ENCODE measurements around the gene NID1.
"Not testable (repeated sequence)": the region's sequence is repeated elsewhere in the genome, so short reads cannot be mapped to it uniquely, and the experiment has no call there.

Gene NID1

DNA sequence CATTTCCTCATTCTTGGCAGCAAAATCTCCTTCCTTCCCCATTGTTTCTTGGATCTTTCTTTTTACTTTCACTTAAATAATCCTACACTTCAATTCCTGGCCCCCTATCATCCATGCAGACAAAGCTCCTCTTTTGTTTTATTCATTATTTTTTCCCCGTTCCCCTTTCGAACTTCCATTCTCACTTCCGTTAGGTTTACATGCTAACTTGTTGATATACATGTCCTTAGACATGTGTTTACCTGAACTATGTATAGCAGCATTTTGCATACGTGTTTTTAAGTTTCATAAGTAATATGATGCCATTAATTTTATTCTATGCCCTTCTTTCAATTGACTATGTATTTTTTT lies 131.1 kb downstream of the NID1 start:
- TF ChIP-seq ZNF274 (IDR thresholded peaks at IDR 0.05; ENCODE audit: low read depth, low read length): no peak
- no peak for TF ChIP-seq YY1 (IDR thresholded peaks at IDR 0.05; ENCODE audit: insufficient read depth, insufficient read length)
- no peak for TF ChIP-seq SUZ12 (IDR thresholded peaks at IDR 0.05; ENCODE audit: extremely low read depth, insufficient read depth, insufficient read length)
- Histone ChIP-seq H3K9me3 (ENCODE audit: insufficient read depth, low read length) (no peaks in the 10 kb centered on the region), H3K4me3 (ENCODE audit: insufficient read length, low read depth) (no peak overlapping the region), H3K36me3 (ENCODE audit: insufficient read depth, insufficient read length, low read length) (no peaks in the 10 kb centered on the region), H3K27me3 (ENCODE audit: insufficient read depth, insufficient read length) (no peaks in the 10 kb centered on the region), H3K4me1 (ENCODE audit: insufficient read depth, insufficient read length) (no peaks in the 10 kb centered on the region), H3K9ac (ENCODE audit: insufficient read length, low read depth) (no peak overlapping the region)
- DNase-seq (ENCODE audit: low read depth, low spot score): no peak

DNA sequence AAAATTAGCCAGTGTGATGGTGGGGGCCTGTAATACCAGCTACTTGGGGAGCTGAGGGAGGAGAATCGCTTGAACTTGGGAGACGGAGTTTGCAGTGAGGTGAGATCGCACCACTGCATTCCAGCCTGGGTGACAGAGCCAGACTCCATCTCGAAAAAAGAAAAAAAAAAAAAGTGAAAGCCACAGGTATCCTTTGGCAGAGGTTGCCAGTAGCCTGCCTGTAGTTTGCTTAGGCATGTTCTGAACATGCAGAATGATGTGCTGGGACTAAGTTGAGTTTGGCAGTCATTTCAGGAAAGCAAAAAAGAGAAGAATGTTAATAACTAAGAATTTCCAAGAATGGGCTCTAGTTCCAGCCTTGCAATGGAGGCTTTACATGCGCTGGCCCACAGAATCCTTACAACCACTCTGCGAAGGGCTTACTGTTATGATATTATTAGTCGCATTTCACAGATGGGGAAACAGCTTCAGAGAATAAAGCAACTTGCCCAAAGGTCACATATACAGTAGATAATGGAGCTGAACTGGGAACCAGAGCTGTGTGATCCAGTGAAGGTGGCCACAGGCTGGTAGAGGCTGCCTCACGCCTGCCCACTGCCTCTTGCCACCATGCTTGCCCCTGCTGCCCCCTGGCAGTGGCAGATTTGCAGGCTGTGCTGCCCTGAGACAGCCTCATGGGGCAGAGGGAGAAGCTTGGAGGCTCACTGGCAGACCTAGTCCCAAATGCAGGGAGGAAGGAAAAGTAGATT lies 131.7 kb downstream of the NID1 start:
- H3K27me3 ChIP-seq (ENCODE audit: insufficient read depth, insufficient read length): no peaks in the 10 kb centered on the region
- TF ChIP-seq ZNF274 (IDR thresholded peaks at IDR 0.05; ENCODE audit: low read depth, low read length) (no peak), YY1 (IDR thresholded peaks at IDR 0.05; ENCODE audit: insufficient read depth, insufficient read length) (no peak), SUZ12 (IDR thresholded peaks at IDR 0.05; ENCODE audit: extremely low read depth, insufficient read depth, insufficient read length) (no peak)
- H3K4me1 ChIP-seq (ENCODE audit: insufficient read depth, insufficient read length): no peaks in the 10 kb centered on the region
- no peak overlapping the region for H3K9ac ChIP-seq (ENCODE audit: insufficient read length, low read depth)
- no peak overlapping the region for H3K4me3 ChIP-seq (ENCODE audit: insufficient read length, low read depth)
- no peaks in the 10 kb centered on the region for H3K36me3 ChIP-seq (ENCODE audit: insufficient read depth, insufficient read length, low read length)
- no peaks in the 10 kb centered on the region for H3K9me3 ChIP-seq (ENCODE audit: insufficient read depth, low read length)
- DNase-seq (ENCODE audit: low read depth, low spot score): no peak

DNA sequence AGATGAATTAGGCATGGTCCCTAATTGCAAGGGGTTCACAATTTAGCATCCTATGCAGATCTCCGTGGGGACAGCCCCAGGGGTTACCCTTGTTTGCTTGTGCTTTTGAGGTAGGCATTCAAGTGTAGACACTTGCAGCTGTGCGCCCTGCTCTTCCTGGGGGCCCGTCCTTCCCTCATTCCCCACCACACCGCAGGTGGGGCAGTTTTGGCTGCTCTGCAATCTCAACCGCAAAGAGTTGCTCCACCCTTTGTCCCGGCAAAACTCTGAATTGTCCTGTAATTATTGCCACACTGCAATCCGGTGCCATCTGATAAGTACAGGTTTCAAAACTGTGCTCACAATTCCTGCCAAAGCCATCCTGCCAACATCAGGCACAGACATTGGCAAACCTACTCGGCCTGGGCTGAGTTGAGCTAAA lies 132.8 kb downstream of the NID1 start:
- Histone ChIP-seq H3K4me1 (ENCODE audit: insufficient read depth, insufficient read length) (no peaks in the 10 kb centered on the region), H3K9ac (ENCODE audit: insufficient read length, low read depth) (no peak overlapping the region), H3K36me3 (ENCODE audit: insufficient read depth, insufficient read length, low read length) (no peaks in the 10 kb centered on the region), H3K27me3 (ENCODE audit: insufficient read depth, insufficient read length) (no peaks in the 10 kb centered on the region), H3K9me3 (ENCODE audit: insufficient read depth, low read length) (no peaks in the 10 kb centered on the region), H3K4me3 (ENCODE audit: insufficient read length, low read depth) (no peak overlapping the region)
- TF ChIP-seq YY1 (IDR thresholded peaks at IDR 0.05; ENCODE audit: insufficient read depth, insufficient read length): no peak
- DNase-seq (ENCODE audit: low read depth, low spot score): no peak

DNA sequence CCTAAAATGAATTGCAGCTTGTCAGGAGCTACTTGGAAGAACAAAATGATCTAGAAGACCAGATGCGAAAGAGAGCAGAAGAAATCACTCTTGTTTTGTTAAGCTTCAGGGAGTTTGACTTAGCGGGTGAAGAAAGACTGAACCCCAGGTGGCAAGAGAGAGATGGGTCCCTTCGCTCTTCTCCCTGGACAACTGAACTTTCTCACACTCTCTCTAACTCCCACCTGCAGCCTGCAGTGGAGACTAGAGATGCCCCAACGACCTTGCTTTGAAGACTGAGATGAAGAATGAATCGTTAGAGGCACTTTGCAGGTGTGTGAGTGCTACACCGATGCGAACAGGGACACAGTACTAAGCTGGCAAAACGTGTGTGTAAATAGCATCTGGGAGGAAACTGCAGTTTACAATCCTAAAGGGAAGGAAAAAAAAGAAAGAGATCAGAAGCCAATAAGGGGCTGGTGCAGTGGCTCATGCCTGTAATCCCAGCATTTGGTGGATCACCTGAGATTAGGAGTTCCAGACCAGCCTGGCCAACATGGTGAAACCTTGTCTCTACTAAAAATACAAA lies 133.6 kb downstream of the NID1 start:
- no peak overlapping the region for H3K4me3 ChIP-seq (ENCODE audit: insufficient read length, low read depth)
- H3K36me3 ChIP-seq (ENCODE audit: insufficient read depth, insufficient read length, low read length): no peaks in the 10 kb centered on the region
- no peak overlapping the region for H3K9ac ChIP-seq (ENCODE audit: insufficient read length, low read depth)
- no peaks in the 10 kb centered on the region for H3K27me3 ChIP-seq (ENCODE audit: insufficient read depth, insufficient read length)
- H3K4me1 ChIP-seq (ENCODE audit: insufficient read depth, insufficient read length): no peaks in the 10 kb centered on the region
- DNase-seq (ENCODE audit: low read depth, low spot score): no peak
- TF ChIP-seq YY1 (IDR thresholded peaks at IDR 0.05; ENCODE audit: insufficient read depth, insufficient read length): no peak
- TF ChIP-seq ZNF274 (IDR thresholded peaks at IDR 0.05; ENCODE audit: low read depth, low read length): no peak
- TF ChIP-seq SUZ12 (IDR thresholded peaks at IDR 0.05; ENCODE audit: extremely low read depth, insufficient read depth, insufficient read length): no peak
- H3K9me3 ChIP-seq (ENCODE audit: insufficient read depth, low read length): no peaks in the 10 kb centered on the region

DNA sequence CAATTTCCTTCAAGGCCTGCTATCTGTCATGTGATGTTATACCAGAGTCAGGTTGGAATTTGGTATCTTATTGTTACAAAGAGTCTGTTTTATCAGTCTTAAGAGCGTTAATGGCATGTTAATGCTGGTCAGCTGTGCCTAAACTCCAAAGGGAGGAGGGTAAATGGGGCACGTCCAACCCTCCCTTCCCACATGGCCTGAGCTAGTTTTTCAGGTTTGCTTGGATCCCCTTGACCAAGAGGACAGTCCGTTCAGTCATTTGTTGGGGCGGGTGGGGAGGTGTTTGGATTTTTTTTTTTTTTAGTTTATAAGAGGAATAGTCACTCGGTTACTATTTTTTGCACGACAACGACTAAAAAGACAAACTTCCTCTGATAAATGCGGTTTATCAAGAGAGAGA lies 134.3 kb downstream of the NID1 start:
- H3K9me3 ChIP-seq (ENCODE audit: insufficient read depth, low read length): no peaks in the 10 kb centered on the region
- no peaks in the 10 kb centered on the region for H3K27me3 ChIP-seq (ENCODE audit: insufficient read depth, insufficient read length)
- H3K36me3 ChIP-seq (ENCODE audit: insufficient read depth, insufficient read length, low read length): no peaks in the 10 kb centered on the region
- H3K9ac ChIP-seq (ENCODE audit: insufficient read length, low read depth): no peak overlapping the region
- no peaks in the 10 kb centered on the region for H3K4me1 ChIP-seq (ENCODE audit: insufficient read depth, insufficient read length)
- no peak for DNase-seq (ENCODE audit: low read depth, low spot score)
- H3K4me3 ChIP-seq (ENCODE audit: insufficient read length, low read depth): no peak overlapping the region
- TF ChIP-seq YY1 (IDR thresholded peaks at IDR 0.05; ENCODE audit: insufficient read depth, insufficient read length) (no peak), ZNF274 (IDR thresholded peaks at IDR 0.05; ENCODE audit: low read depth, low read length) (no peak), SUZ12 (IDR thresholded peaks at IDR 0.05; ENCODE audit: extremely low read depth, insufficient read depth, insufficient read length) (no peak)

DNA sequence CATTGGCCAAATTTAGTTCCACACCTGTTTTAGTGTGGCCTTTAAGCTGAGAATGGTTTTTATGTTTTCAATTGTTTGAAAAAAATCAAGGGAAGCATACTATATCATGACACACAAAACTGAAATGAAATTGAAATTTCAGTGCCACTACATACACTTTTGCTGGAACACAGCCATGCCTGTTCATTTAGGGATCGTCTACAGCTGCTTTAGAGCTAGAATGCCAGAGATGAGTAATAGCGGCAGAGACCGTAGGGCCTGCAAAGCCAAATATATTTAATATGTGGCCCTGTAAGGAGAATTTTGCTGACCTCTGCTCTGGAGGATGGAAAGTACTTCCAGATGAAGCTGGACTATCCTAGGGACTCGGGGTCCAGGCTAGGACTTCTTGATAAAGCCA lies 135.7 kb downstream of the NID1 start:
- Histone ChIP-seq H3K36me3 (ENCODE audit: insufficient read depth, insufficient read length, low read length) (no peaks in the 10 kb centered on the region), H3K4me3 (ENCODE audit: insufficient read length, low read depth) (no peak overlapping the region), H3K9ac (ENCODE audit: insufficient read length, low read depth) (no peak overlapping the region), H3K4me1 (ENCODE audit: insufficient read depth, insufficient read length) (no peaks in the 10 kb centered on the region), H3K27me3 (ENCODE audit: insufficient read depth, insufficient read length) (no peaks in the 10 kb centered on the region), H3K9me3 (ENCODE audit: insufficient read depth, low read length) (no peaks in the 10 kb centered on the region)
- no peak for TF ChIP-seq ZNF274 (IDR thresholded peaks at IDR 0.05; ENCODE audit: low read depth, low read length)
- no peak for DNase-seq (ENCODE audit: low read depth, low spot score)

DNA sequence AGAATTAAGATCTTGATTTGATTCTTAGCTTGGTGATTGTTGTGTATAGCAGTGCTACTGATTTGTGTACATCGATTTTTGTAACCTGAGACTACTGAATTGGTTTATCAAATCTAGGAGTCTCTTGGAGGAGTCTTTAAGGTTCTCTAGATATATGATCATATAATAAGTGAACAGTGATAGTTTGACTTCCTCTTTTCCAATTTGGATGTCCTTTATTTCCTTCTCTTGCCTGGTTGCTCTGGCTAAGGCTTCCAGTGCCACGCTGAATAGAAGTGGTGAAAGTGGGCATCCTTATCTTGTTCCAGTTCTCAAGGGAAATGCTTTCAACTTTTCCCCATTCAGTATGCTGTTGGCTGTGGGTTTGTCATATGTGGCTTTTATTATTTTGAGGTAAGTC lies 136.7 kb downstream of the NID1 start:
- H3K27me3 ChIP-seq (ENCODE audit: insufficient read depth, insufficient read length): no peaks in the 10 kb centered on the region
- H3K9ac ChIP-seq (ENCODE audit: insufficient read length, low read depth): no peak overlapping the region
- TF ChIP-seq ZNF274 (IDR thresholded peaks at IDR 0.05; ENCODE audit: low read depth, low read length): no peak
- no peak for TF ChIP-seq SUZ12 (IDR thresholded peaks at IDR 0.05; ENCODE audit: extremely low read depth, insufficient read depth, insufficient read length)
- no peak for TF ChIP-seq YY1 (IDR thresholded peaks at IDR 0.05; ENCODE audit: insufficient read depth, insufficient read length)
- H3K36me3 ChIP-seq (ENCODE audit: insufficient read depth, insufficient read length, low read length): no peaks in the 10 kb centered on the region
- H3K4me3 ChIP-seq (ENCODE audit: insufficient read length, low read depth): no peak overlapping the region
- no peaks in the 10 kb centered on the region for H3K9me3 ChIP-seq (ENCODE audit: insufficient read depth, low read length)
- no peak for DNase-seq (ENCODE audit: low read depth, low spot score)
- H3K4me1 ChIP-seq (ENCODE audit: insufficient read depth, insufficient read length): no peaks in the 10 kb centered on the region

DNA sequence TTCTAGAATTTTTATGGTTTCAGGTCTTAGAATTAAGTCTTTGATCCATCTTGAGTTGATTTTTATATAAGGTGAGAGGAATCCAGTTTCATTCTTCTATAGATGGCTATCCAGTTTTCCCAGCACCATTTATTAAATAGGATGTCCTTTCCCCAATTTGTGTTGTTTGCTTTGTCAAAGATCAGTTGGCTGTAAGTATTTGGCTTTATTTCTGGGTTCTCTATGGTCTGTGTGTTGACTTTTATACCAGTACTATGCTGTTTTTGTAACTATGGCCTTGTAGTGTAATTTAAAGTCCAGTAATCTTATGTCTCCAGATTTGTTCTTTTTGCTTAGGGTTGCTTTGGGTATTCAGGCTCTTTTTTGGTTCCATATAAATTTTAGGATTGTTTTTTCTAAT lies 137.3 kb downstream of the NID1 start:
- not testable (repeated sequence) for H3K4me3 ChIP-seq (ENCODE audit: insufficient read length, low read depth); H3K4me1 ChIP-seq (ENCODE audit: insufficient read depth, insufficient read length); H3K36me3 ChIP-seq (ENCODE audit: insufficient read depth, insufficient read length, low read length); DNase-seq (ENCODE audit: low read depth, low spot score); H3K9ac ChIP-seq (ENCODE audit: insufficient read length, low read depth); H3K9me3 ChIP-seq (ENCODE audit: insufficient read depth, low read length); H3K27me3 ChIP-seq (ENCODE audit: insufficient read depth, insufficient read length)

All from NT2/D1 (cell line).